Endothelial cell of umbilical vein (primary cell): ENCODE measurements around the gene XDH. TPM values are rescaled to one million over a fixed set of nuclear protein-coding genes. Genes with fewer than 3 reads are reported as not detected.

Experiments
- BruUV-seq: library from RNA; stranded (reverse); fragments of 400-500 nt; replicated peaks from 2 replicates; lab custom pipeline; 2021; lab: Mats Ljungman, UMichigan
- CTCF ChIA-PET: fragments of 300-600, 350-600 bp; sonication (Branson Sonifier 250); formaldehyde crosslinking; loops from one replicate; lab custom pipeline; 2021; ENCODE audit warnings: antibody characterized with exemption, inconsistent platforms; lab: Charles Lee
- POLR2A ChIA-PET: fragments of 300-600, 350-600 bp; sonication (Branson Sonifier 250); formaldehyde crosslinking; loops from one replicate; lab custom pipeline; 2021; ENCODE audit warnings: antibody characterized with exemption, inconsistent platforms; lab: Charles Lee
- DNase-seq: peaks from one replicate; pipeline ENCODE4 v3.0.0-alpha.2; 2011; ENCODE audit warnings: low read depth, low spot score
- FAIRE-seq: peaks from 2 replicates; lab custom pipeline; 2011; peaks lifted over from hg19 to GRCh38; lab: Jason Lieb, UNC
- H2AFZ ChIP-seq: 2 replicates; pipeline ENCODE4 v1.6.0; 2012; ENCODE audit warnings: low read depth, low read length, control low read depth, inconsistent platforms
- H3K27ac ChIP-seq: 2 replicates; pipeline ENCODE4 v1.5.1; 2011; ENCODE audit warnings: low read depth, mild to moderate bottlenecking, control low read depth, low read length, moderate library complexity; ENCODE audit not compliant: insufficient read depth
- H3K27me3 ChIP-seq, 2 experiments: 2 replicates each; pipeline versions ENCODE4 v1.6.0 to v1.6.1; 2011; ENCODE audit warnings: low read length in 2 of 2, mixed read lengths in 1 of 2; ENCODE audit not compliant: control insufficient read depth in 2 of 2, insufficient read depth in 2 of 2
- H3K36me3 ChIP-seq, 2 experiments: 2 replicates in 1 of 2; 3 replicates in 1 of 2; pipeline ENCODE4 v1.5.1; 2011; ENCODE audit warnings: low read length in 2 of 2, mild to moderate bottlenecking in 1 of 2, moderate library complexity in 1 of 2; ENCODE audit not compliant: control insufficient read depth in 2 of 2, insufficient read depth in 2 of 2; ENCODE audit errors: extremely low read depth in 1 of 2
- H3K4me1 ChIP-seq: 3 replicates; pipeline ENCODE4 v1.5.1; 2011; ENCODE audit warnings: mild to moderate bottlenecking, low read length; ENCODE audit not compliant: control insufficient read depth, insufficient read depth; ENCODE audit errors: extremely low read depth
- H3K4me2 ChIP-seq: 2 replicates; pipeline ENCODE4 v1.6.1; 2011; ENCODE audit warnings: low read length, control low read depth, mixed read lengths; ENCODE audit not compliant: insufficient read depth
- H3K4me3 ChIP-seq, 3 experiments: fragments of 200-600 bp in 1 of 3; sonication (generic), shearing (Covaris generic) in 1 of 3; replicated peaks in 1 of 3; 2 replicates each; pipeline ENCODE4 v1.5.1; 2011 to 2016; ENCODE audit warnings: control low read depth in 3 of 3, low read length in 3 of 3, mild to moderate bottlenecking in 2 of 3, inconsistent platforms in 1 of 3, low read depth in 1 of 3, moderate library complexity in 1 of 3; ENCODE audit not compliant: insufficient read depth in 1 of 3
- H3K79me2 ChIP-seq: 2 replicates; pipeline ENCODE4 v1.6.0; 2012; ENCODE audit warnings: low read length, inconsistent platforms; ENCODE audit not compliant: control insufficient read depth, insufficient read depth
- H3K9ac ChIP-seq: replicated peaks from 2 replicates; pipeline ENCODE3; 2011; ENCODE audit warnings: low read length, control low read depth; ENCODE audit not compliant: insufficient read depth; ENCODE audit errors: extremely low read depth
- H3K9me1 ChIP-seq: replicated peaks from 3 replicates; pipeline ENCODE4 v1.6.0; 2011; ENCODE audit warnings: mild to moderate bottlenecking, low read length; ENCODE audit not compliant: control insufficient read depth, insufficient read depth; ENCODE audit errors: extremely low read depth
- H3K9me3 ChIP-seq: replicated peaks from 2 replicates; pipeline ENCODE4 v1.5.1; 2012; ENCODE audit warnings: low read length, inconsistent platforms; ENCODE audit not compliant: control insufficient read depth, insufficient read depth
- H4K20me1 ChIP-seq: replicated peaks from 2 replicates; pipeline ENCODE3; 2011; ENCODE audit warnings: mild to moderate bottlenecking, low read length; ENCODE audit not compliant: control insufficient read depth, insufficient read depth; ENCODE audit errors: extremely low read depth
- EZH2 ChIP-seq: IDR thresholded peaks from 2 replicates; pipeline ENCODE4 v1.6.1; 2012; ENCODE audit warnings: borderline replicate concordance, low read depth, mild to moderate bottlenecking, moderate library complexity, low read length, inconsistent platforms; ENCODE audit not compliant: severe bottlenecking
- FOS ChIP-seq: IDR thresholded peaks from 2 replicates; pipeline ENCODE4 v1.6.1; 2011; ENCODE audit warnings: mild to moderate bottlenecking, low read length, moderate library complexity, borderline replicate concordance; ENCODE audit not compliant: insufficient read depth
- GATA2 ChIP-seq: IDR thresholded peaks from 2 replicates; pipeline ENCODE4 v1.7.0; 2011; ENCODE audit warnings: low read depth, mild to moderate bottlenecking, moderate library complexity, mixed read lengths, low read length; ENCODE audit not compliant: insufficient read length, insufficient read depth
- JUN ChIP-seq: IDR thresholded peaks from 2 replicates; pipeline ENCODE4 v1.6.1; 2011; ENCODE audit warnings: borderline replicate concordance, low read depth; ENCODE audit not compliant: insufficient read length, insufficient read depth
- MYC ChIP-seq: IDR thresholded peaks from one replicate; pipeline ENCODE4 v1.6.1; 2011; ENCODE audit warnings: mild to moderate bottlenecking, low read depth, low read length
- POLR2A ChIP-seq: IDR thresholded peaks from 2 replicates; pipeline ENCODE4 v1.6.1; 2012; ENCODE audit warnings: low read depth, mild to moderate bottlenecking, control low read depth, low read length
- POLR2AphosphoS5 ChIP-seq: IDR thresholded peaks from 2 replicates; pipeline ENCODE4 v1.6.1; 2012; ENCODE audit warnings: low read depth, mild to moderate bottlenecking, control low read depth, low read length, moderate library complexity; ENCODE audit not compliant: insufficient read depth
- dilution Hi-C: fragments of 300-500 bp; cut with MboI; formaldehyde crosslinking; loops from one replicate; pipeline ENCODE4 v1.15.0; 2019; ENCODE audit warnings: low sequenced_read_pairs; ENCODE audit not compliant: extremely low pct_ligation_motif_present
- intact Hi-C: fragments of 100-400 bp; cut with micrococcal nuclease; formaldehyde crosslinking; loops from one replicate; pipeline ENCODE4 v1.10.0; 2022
- polyA plus RNA-seq, 4 experiments: library from polyadenylated mRNA; depleted of rRNA in 3 of 4; stranded (reverse) in 3 of 4; unstranded in 1 of 4; fragments of >200 nt; gene quantifications; 2 replicates each; pipeline versions ENCODE4 v1.2.1 to v1.2.3, GENCODE V29; 2011 to 2012; ENCODE audit warnings: missing spikeins in 1 of 4
- total RNA-seq: library from RNA; stranded (reverse); gene quantifications from 2 replicates; pipeline ENCODE4 v1.2.3, GENCODE V29; 2021
- TF ChIP-seq, protein P1 (sequence below), 2 donors: IDR thresholded peaks; 1 replicate in 1 of 2; 2 replicates in 1 of 2; pipeline ENCODE4 v1.5.1; 2011; ENCODE audit warnings: low read length in 2 of 2, mild to moderate bottlenecking in 2 of 2, moderate library complexity in 2 of 2, control low read depth in 1 of 2, inconsistent platforms in 1 of 2, low read depth in 1 of 2; ENCODE audit not compliant: insufficient read depth in 1 of 2; ENCODE audit errors: extremely low read depth in 1 of 2
- TF ChIP-seq, protein P2 (sequence below): IDR thresholded peaks from 2 replicates; pipeline ENCODE4 v1.6.1; 2011; ENCODE audit not compliant: insufficient read depth, insufficient read length

Gene XDH
- total and polyA plus RNA-seq, 2 donors (not counting 3 experiments of a cell fraction or from before 2014, with no cell fraction given), result not detected

DNA sequence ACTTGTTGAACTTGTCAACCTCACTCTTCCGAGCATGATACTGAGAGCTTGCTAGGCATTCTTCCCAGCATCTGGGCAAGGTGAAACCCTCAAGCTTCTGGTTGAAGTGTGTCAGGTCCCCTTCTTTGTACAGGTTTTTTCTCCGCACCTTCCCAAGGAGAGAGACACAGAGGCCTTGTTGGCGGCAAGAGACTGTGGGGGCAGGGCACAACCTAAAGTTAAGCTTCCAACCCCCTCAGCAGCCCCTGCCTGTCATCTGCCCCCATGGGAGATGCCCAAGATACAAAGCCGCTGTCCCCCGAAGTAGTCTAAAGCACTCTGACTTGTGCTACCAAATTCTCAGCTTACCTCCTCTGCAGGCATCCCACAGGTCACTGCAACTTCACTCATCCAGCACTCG is 64.9 kb downstream of the XDH start:
- Histone ChIP-seq H3K27ac (no peak overlapping the region), H3K27me3 (no peaks in the 10 kb centered on the region), H3K9me1 (no peaks in the 10 kb centered on the region), H3K9ac (no peak overlapping the region), H3K4me1 (no peaks in the 10 kb centered on the region), H4K20me1 (no peaks in the 10 kb centered on the region), H3K9me3 (no peaks in the 10 kb centered on the region), H3K79me2 (no peaks in the 10 kb centered on the region), H3K36me3 (no peaks in the 10 kb centered on the region), H3K4me2 (no peak overlapping the region), H3K4me3 (no peak overlapping the region), H2AFZ (no peak overlapping the region)
- no peak for DNase-seq
- ChIA-PET CTCF (interaction anchor here (1.7 kb wide), 1 partner anchor 16 kb away, joined by 5 read pairs; no protein-coding TSS in a partner anchor), POLR2A (no interaction called here)
- no TSS peak for BruUV-seq
- TF ChIP-seq, protein P1, sequence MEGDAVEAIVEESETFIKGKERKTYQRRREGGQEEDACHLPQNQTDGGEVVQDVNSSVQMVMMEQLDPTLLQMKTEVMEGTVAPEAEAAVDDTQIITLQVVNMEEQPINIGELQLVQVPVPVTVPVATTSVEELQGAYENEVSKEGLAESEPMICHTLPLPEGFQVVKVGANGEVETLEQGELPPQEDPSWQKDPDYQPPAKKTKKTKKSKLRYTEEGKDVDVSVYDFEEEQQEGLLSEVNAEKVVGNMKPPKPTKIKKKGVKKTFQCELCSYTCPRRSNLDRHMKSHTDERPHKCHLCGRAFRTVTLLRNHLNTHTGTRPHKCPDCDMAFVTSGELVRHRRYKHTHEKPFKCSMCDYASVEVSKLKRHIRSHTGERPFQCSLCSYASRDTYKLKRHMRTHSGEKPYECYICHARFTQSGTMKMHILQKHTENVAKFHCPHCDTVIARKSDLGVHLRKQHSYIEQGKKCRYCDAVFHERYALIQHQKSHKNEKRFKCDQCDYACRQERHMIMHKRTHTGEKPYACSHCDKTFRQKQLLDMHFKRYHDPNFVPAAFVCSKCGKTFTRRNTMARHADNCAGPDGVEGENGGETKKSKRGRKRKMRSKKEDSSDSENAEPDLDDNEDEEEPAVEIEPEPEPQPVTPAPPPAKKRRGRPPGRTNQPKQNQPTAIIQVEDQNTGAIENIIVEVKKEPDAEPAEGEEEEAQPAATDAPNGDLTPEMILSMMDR (IDR thresholded peaks at IDR 0.05; ENCODE audit: extremely low read depth in 1 of 2, insufficient read depth in 1 of 2, low read depth in 1 of 2, low read length in 2 of 2), result no peak
- no peak for TF ChIP-seq POLR2AphosphoS5
- TF ChIP-seq, protein P2, sequence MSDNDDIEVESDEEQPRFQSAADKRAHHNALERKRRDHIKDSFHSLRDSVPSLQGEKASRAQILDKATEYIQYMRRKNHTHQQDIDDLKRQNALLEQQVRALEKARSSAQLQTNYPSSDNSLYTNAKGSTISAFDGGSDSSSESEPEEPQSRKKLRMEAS, result no peak
- no peak for TF ChIP-seq JUN
- TF ChIP-seq EZH2, result no peak
- TF ChIP-seq GATA2, result no peak
- no peak for TF ChIP-seq FOS
- no peak for TF ChIP-seq POLR2A
- no peak for TF ChIP-seq MYC
- intact Hi-C loops (no loop called here), dilution Hi-C loops (loop anchor here (25.0 kb wide), 1 partner anchor 637 kb away; no protein-coding TSS in a partner anchor)
- FAIRE-seq, result no peak
